Stimulated activated CD8-positive, alpha-beta memory T cell treated with anti-CD3 and anti-CD28 coated beads, Interleukin-12 subunit alpha, Interleukin-12 subunit beta, amount 100 ng/mL, for 1 hour (primary cell): ENCODE results near the gene ITFG1.

Source experiments
- DNase-seq: peaks from one replicate; pipeline ENCODE4 v3.0.0-alpha.2; 2020; ENCODE audit warnings: low read depth

ITFG1 gene

DNA sequence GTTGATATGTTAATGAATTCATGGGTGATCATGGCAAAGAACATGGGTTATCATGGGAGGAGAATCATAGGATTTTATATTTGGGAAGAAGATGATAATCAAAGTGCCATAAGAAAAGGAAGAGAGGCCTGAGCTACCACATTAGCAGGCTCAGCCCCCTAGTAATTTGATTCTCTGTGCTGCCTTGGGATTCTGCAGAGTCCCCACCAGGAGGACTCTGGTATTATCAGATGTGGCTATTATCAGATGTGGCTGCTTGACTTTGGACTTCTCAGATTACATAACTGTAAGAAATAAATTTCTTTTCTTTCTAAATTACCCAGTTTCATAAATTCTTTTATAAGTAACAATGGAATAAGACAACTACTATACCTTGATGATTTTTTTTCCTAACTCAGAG lies 137.6 kb downstream of the ITFG1 start:
- no peak for DNase-seq

DNA sequence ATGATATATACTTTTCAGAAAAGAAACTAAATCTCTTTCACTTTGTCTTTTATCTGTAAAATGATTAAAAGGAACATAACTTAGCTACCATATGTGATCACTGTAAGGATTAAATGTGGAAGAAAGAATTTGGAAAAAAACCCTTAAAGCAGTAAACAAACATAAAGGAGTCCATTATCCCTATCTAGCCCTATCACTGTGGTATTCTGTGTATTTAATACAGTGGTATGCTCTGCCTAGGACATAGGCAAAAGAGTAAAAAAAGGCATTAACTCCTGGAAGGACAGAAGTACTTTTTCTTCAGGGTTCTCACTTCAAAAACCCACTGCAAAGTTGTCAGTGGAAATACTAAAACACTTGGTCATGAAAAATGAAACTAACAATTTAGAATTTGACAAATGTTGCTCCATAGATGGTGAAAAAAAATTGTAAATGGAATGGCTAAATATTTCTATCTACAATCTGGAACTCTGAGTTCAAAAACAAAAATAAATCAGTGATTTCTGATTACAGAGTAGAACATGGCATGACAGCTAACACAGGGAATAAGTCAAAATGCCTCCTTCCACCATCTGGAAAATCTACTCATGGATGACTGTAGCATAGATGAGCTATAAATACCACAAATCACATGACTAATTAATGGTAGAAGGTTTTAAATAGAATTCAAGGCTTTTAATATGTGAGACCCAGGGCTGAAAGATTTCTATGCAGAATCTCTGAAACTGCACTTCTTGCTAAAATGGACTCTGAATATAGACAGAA lies 140.1 kb downstream of the ITFG1 start:
- DNase-seq, result no peak

DNA sequence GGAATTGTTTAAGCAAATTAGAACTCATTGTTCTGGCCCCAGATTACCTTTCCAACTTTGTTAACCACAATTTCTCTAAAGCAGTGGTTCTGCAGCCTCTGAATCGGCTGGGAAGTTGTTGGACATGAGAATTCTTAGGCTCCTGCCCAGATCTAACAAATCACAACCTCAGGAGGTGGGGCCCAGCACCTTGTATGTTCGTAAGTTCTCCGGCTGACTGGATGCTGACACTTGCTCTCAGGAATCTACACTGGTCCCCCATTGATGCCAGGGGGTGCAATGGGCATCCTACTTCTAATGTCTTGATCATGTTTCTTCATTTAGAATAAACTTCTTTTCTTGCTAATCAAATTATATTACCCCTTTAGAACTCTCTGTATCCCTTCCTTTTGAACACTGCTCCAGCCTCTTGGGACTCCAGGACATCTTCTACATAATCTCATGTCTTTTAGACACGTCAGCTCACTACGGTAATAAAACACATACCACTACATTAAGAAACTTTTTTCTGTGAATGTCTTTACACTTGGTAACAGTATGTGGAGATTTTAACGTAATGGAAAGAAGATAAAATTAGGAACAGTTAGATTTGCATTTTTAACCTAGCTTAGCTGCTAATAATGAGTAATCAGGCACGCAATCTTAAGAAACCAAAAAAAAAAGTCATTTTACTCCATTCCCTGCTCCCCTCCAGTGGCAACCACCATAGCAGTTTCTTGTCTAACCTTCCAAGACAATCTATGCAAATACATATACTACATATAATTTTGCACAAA lies 143.2 kb downstream of the ITFG1 start:
- no peak for DNase-seq

DNA sequence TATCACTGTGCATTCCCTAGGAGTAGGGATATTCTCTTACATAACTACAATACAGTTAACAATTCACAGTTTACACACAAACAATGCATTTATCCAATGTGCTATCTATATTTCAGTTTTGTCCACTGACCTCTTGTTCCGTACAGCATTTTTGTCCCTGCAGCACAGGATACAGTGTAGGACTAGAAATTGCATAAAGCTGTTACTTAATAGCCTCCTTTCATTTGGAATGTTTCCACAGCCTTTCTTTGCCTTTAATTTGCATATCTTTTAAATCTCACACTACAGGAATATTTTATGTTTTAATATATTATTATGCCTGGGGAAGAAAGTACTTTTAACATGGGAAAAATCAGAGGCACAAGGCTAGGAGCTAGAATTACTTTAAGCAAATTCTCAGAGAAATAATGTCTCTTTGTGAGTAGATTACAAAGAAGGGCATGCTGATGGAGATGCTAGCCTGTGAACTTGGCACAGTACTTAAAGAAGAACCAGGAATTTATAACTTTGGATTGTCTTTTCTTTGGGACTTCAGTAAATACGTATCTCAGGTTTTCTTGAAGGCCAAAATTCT lies 144.3 kb downstream of the ITFG1 start:
- DNase-seq, result no peak

DNA sequence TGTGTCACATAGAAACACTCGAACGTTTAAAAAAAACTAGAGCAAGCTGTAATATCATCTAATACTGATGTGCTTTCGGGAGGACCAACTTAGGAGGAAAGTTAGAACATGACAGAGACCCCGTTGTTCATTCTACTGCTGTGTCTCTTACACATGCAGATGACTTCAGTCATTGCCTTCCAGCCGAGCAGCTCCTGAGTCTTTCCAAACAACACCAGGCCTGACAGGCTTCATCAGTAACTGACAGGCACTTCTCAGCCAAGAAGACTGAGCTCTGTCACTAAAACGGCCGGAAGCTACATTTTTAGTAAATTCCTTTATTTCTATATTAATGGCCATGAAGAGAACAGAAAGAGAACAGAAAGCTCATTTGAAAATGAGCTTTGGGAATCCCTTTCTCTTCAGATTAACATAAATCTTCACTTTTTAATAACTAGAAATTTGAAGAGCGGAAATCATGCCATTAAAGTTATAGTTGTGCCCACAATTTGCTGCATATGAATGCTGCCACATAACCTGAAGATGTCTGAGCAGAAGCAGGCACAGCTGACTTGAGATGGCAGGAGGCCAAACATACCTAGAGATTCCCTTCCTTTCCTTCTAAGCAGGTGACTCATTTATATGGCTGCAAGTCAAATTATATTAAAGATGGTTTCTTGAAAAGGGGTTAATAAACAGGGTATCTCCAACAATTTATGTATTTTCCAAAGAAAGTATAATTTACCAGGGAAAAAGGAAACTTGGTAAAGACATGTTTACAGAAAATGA lies 148.9 kb downstream of the ITFG1 start:
- no peak for DNase-seq

DNA sequence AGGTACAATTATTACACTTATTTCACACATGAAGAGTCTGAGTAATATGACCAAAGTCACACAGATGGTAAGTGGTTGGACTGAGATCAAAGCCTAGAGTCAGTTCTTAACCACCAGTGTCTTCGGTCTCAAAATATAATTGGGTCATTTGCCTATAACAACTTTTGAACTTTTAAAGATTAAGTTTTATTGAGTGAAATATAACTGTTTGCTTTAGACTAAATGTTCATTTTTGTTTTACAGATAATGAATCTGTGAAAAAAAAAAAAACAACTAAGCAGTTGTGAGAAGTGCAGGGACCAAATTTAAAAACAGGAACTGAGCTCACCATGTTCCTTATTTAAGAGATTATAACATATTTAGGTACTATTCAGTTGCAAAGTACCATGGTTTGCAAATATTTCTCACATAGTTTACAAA lies 150.1 kb downstream of the ITFG1 start:
- DNase-seq, result no peak

DNA sequence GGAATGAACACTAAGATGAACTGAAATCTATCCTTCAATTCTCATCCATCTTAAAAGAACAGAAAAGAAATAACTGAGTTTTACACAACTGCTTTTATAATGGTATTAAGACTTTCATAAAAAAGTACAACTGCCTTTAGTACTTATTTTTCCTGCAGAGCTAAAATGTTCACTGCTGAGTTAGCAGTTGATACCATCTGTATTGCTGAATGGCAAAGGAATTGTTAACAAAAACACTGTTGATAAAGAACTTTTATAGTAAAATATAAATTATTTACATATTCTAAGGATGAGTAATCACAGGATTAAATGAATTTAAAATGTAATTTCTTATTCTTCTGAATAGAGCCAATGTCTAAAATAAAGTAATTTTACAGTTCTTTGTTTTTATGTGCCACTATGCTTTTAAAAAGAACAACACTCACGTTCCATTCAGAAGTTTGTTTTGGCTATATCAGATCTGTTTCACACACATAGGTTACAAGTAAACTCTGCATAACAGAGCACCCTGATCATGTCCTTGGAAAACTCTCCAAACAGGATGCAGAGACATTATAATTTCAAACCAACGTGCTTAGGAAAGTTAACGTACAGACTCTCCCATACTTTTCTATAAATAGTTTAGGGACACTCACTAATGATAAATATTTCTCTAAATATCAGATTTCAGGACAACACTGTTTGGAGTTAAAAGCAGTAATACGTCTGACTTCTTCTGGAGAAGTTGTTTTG lies 151.1 kb downstream of the ITFG1 start:
- no peak for DNase-seq

DNA sequence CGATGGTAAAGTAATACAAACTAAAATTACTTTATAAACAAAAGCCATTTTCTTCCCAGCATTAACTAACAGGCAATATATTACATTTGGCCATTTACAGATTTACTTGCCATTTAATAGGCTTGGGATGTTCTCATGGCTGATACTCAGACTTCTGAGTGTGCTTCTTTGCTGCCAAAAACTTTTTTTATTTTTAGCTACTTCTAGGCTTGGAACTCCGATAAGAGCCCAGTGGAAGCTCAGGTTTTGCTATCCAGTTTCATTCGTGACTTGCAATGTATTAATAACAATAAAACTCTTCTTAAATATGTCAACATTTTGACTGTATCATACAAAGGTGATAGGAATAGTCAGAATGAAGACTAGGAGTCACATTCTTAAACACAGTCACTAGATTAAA lies 152.3 kb downstream of the ITFG1 start:
- no peak for DNase-seq

DNA sequence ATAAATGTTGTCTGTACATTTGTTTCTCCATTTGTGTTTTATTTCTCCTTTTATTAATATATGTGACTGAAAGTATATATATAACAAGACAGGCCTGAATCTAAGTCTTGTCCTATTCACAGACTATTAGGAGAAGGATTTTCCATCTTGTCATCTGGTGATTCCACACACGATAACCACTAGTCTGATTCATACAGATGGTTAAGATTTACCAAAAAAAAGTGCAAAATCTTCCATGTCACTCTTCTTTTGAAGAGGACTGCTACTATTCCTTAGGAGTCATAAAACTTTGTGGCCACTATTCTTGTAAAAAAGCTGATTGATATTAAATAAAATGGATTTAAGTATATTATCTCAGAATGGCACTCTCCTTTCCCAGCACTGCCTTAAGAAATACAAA lies 156.3 kb downstream of the ITFG1 start:
- DNase-seq, result no peak

DNA sequence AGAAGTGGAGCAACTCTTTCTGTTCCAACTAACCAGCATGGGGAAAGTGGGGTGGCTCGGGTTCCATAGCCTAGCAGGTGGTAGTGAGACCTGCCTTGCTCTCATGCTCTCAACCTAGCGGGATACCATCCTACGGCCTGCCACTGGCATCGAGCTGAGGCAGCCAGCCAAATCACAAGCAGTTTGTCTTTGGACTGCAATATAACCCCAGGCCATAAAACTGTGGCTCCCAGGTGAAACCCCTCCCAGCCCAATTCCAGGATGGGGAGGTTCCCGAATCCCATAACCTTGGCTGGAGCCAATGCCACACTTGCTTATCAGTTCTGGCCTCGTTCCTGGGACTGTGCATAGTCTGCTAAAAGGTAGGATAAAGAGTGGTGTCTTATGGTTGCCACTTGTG lies 161.3 kb downstream of the ITFG1 start:
- no peak for DNase-seq

DNA sequence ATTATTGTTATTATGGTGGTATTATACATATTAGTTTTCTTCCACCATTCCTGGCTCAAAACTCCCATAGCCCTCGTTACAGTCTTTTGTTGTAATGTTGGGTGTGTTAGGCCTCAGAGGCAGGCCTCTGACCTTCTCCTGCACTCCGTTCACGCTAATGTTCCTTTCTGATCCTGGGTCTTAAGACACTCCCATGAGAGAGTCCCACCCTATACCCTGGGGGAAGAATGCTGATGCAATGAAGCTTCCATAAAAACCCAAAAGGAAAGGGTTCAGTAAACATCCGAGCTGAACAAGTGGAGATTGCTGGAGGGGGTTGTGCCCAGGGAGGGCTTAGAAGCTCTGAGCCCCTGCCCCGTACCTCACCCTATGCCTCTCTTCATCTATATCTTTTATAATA lies 175.9 kb downstream of the ITFG1 start:
- DNase-seq, result no peak

DNA sequence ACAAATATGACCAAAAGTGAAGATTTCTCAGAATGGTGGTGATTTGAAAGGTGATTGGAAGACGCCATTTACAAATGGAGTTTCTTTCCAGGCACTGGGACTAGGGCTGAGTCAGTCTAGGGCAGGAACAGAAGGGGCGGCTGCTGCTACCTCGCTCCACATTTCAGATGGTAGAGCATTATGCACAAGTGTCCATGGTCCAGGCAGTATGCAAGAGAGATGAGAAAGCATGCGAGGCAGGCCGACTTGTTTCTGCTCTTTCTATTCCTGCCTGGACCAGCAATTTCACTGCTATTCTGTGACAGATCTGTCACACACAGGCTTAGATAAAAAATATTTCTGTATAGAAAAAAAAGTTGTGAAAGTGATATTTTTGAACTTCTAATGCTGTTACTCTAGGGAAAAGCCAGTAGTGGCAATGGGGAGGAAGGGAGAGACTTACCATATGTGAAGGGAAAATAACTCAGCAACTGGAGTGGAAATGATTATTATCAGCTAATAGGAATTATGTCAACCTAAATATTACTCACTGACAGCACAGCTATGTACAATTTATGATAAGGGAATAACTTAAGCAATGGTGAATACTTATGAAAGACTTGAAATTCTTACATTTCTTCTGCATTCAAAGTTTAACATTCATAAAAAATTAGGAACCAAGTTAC lies 182.4 kb downstream of the ITFG1 start:
- DNase-seq, result no peak

DNA sequence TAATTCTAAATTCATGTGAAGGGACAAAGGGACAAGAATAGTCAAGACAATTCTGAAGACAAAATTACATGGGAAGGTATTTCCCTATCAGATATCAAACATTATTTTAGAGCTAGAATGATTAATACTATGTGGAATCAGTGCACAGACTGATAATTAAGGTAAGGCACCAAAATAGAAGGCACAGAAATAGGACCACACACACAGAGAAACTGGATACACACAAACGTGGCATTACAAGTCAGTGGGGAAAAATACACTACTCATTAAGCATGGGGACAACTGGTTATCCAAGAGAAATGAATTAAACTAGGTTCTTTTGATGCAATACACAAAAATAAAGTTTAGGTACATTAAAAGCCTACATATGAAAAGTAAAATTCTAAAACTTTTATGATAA lies 184.3 kb downstream of the ITFG1 start:
- DNase-seq, result no peak

DNA sequence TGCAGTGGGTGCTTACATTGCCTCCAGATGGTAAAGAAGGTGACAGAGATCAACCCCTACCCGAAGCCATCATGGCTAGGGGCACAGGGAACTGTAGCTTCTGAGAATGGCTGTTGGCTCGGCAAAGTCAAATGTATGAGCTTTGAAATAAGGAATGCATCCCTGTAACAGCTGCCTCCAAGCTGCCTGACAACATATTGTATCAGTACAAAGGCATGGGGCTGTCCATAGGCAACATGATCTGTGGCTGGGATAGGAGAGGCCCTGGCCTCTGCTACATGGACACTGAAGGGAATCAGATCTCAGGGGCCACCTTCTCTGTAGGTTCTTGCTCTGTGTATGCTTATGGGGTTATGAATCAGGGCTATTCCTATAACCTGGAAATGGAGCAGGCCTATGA lies 197.9 kb downstream of the ITFG1 start:
- DNase-seq, result no peak

DNA sequence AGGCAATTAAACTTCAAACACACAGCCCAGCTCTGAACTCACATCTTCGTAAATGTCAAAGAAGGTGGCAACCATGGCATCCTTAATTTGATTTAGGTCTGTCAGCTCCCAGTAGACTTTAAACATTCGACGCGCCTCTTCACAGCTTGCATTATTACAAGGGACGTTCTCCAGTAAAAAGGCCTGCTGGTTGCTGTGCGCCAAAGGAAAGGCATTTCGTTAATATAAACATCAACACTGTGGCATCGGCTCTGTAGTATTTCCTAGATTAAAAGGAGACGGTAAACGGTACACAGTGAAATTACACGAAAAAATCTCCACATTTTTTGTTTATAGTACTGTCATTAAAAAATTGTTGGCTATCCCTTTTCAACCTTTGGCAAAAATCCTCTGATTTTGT lies 200.4 kb downstream of the ITFG1 start:
- no peak for DNase-seq

DNA sequence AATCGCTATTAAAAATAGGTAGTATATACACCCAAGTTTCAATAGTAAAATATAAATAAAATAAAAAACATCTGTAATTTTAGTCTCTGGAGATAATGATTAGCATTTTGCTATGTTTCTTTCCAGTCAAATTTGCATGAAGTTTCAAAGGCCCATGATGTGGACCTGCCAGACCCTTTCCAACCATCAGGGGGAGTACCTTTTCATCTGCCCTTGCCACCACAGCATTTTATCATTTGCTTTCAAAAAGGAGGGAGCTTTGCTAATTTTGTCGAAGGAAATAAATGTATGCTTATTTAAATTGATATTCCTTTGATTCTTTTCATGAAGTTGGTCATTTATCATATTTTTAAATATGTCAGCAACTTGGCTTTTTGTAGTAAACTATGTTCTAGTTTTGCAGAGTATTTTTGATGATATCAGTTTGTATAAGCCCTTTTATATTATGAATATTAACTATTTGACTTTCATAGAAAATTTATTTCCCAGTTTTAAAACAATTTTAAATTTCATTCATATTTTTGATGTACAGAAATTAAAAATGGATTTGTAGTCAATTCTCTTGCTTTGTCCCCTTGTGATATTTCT lies 201.9 kb downstream of the ITFG1 start:
- DNase-seq, result no peak

DNA sequence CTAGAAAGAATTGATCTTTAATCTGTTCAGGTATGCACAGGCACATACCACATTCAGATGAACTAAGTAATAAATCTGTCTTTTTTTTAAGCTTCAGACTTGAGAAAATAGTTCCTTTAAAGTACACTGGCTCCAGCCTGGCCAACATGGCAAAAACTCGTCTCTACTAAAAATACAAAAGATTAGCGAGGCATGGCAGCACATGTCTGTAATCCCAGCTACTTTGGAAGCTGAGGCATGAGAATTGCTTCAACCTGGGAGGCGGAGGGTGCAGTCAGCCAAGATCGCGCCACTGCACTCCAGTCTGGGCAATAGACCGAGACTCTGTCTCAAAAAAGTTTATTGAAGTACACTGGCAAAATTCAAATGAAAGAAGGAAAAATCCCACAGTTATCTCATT lies 206.1 kb downstream of the ITFG1 start:
- DNase-seq, result no peak

DNA sequence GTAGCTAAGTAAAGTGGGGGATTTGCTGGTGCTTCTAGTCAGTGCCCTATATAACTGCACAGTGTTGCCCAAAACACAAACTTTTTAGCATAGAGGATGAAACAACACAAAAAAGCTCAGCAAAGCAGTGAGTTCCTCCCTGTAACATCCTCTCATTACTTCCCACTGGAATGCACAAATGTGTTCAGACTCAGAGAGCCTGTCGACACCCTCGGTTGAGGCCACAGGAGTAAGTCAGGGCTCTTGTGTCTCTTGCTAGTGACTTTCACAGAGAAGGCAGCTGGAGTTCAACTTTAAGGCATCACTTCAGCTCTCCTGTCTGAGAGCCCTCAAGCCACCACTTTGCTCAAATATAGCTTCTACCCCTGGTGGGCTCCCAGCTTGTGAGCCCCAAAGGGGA lies 209.9 kb downstream of the ITFG1 start:
- no peak for DNase-seq

DNA sequence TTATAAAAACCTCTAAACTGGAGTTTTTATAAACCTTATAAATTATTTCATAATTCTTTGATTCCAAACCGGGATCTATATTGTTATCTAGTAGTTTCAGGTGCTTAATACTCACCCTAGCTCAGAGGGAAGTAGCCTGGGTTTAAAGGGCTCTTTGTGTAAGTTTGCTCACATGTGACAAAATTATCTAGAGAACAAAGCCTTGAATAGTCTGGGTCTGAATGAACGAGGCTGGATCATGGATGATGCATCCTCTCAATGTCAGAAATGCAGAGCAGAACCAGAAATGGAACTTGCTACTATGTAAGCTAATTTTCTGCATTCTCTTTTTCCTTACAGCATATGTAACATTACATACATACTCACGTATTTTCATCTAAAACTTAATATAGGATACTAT lies 213.2 kb downstream of the ITFG1 start:
- DNase-seq, result no peak

DNA sequence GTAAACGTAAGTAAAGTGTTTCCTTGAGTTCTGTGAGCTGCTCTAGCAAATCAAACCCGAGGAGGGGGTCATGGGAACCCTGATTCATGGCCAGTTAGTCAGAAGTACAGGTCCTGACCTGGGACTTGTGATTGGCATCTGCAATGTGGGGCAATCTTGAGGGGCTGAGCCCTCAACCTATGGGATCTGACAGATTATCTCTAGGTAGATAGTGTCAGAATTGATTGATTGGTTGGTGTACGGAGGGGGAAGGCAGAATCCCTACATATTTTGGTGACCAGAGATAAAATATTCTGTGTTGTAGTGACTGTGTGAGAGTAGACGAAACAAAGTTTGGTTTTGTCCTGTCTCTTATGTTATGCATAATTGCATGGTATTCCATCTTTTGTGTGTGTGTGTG lies 216.7 kb downstream of the ITFG1 start:
- no peak for DNase-seq

DNA sequence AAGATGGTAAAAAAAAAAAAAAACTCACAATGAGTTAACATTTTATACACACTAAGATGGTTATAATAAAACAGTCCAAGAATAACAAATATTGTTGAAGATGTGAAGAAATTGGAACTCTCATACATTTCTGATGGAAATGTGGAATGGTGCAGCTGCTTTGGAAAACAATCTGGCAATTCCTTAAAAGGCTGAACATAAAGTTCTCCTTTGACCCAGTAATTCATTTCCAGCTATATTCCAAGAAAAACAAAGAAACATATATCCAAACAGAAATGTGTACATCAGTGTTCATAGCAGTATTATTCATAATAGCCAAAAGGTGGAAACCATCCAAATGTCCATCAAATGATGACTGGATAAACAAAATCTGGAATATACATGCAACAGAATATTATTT lies 219.8 kb downstream of the ITFG1 start:
- no peak for DNase-seq
